Activated CD4-positive, alpha-beta T cell treated with anti-CD3 and anti-CD28 coated beads, Interleukin-2, amount 50 U/mL, for 48 hours (primary cell): Measurements from ENCODE around the gene SKA3.

Experiments
- DNase-seq, 2 experiments: peaks; one replicate each; pipeline ENCODE4 v3.0.0-alpha.2; 2020

Gene SKA3

GRCh38 chr13:21109168-21109567, 67.2 kb downstream of the SKA3 start:
- DNase-seq: no peak

GRCh38 chr13:21106089-21106488, 70.3 kb downstream of the SKA3 start:
- DNase-seq: no peak

- no peak for DNase-seq
These were observed 71.9 kb downstream of the SKA3 start for GRCh38 chr13:21104199-21105019.
